HepG2 (cell line): ENCODE measurements around the gene DQX1. TPM values are rescaled to one million over a fixed set of nuclear protein-coding genes. Genes with fewer than 3 reads are reported as not detected.

Experiments
- ARNT ChIP-seq: fragments of 450-650 bp; IDR thresholded peaks from 2 replicates; pipeline ENCODE4 v1.6.1; 2017
- CBFB ChIP-seq: sonication (generic); formaldehyde crosslinking; IDR thresholded peaks from 2 replicates; pipeline ENCODE4 v1.4.0; 2020; ENCODE audit warnings: missing genetic modification reagents
- CENPBD1 ChIP-seq: sonication (generic); formaldehyde crosslinking; IDR thresholded peaks from 2 replicates; pipeline ENCODE4 v1.8.0; 2022; ENCODE audit warnings: missing genetic modification reagents, low read depth, mild to moderate bottlenecking, borderline replicate concordance
- CHD2 ChIP-seq: IDR thresholded peaks from 2 replicates; pipeline ENCODE4 v1.6.1; 2011; ENCODE audit warnings: low read depth, low read length, improper control_type of control experiment
- HES4 ChIP-seq: sonication (generic); formaldehyde crosslinking; IDR thresholded peaks from 2 replicates; pipeline ENCODE4 v1.9.0; 2021; ENCODE audit warnings: mild to moderate bottlenecking, missing genetic modification reagents, borderline replicate concordance
- HNF1A ChIP-seq, 2 experiments: sonication (generic) in 1 of 2; formaldehyde crosslinking in 1 of 2; IDR thresholded peaks; 2 replicates each; pipeline versions ENCODE4 v1.4.0 to v1.6.1; 2016 to 2020; ENCODE audit warnings: borderline replicate concordance in 1 of 2, low read depth in 1 of 2, mild to moderate bottlenecking in 1 of 2, missing genetic modification reagents in 1 of 2
- HOXA7 ChIP-seq: sonication (generic); formaldehyde crosslinking; IDR thresholded peaks from 2 replicates; pipeline ENCODE4 v1.8.1; 2022; ENCODE audit warnings: mild to moderate bottlenecking, missing genetic modification reagents, moderate library complexity
- KDM3A ChIP-seq: IDR thresholded peaks from 2 replicates; pipeline ENCODE4 v1.6.1; 2018; ENCODE audit warnings: low read depth, missing compliant biosample characterization
- LCORL ChIP-seq, 2 experiments: fragments of 450-650 bp in 1 of 2; sonication (generic) in 1 of 2; formaldehyde crosslinking in 1 of 2; IDR thresholded peaks; 2 replicates each; pipeline versions ENCODE4 v1.5.0 to v1.6.1; 2017 to 2020; ENCODE audit warnings: antibody characterized with exemption in 1 of 2, missing genetic modification reagents in 1 of 2
- MLX ChIP-seq: IDR thresholded peaks from 2 replicates; pipeline ENCODE4 v1.6.1; 2016
- PAF1 ChIP-seq: IDR thresholded peaks from 2 replicates; pipeline ENCODE4 v1.6.1; 2016; ENCODE audit warnings: missing genetic modification reagents, missing compliant biosample characterization
- PBX3 ChIP-seq: sonication (generic); formaldehyde crosslinking; IDR thresholded peaks from 2 replicates; pipeline ENCODE4 v1.8.1; 2023; ENCODE audit warnings: missing genetic modification reagents, inconsistent platforms, borderline replicate concordance
- PHB2 ChIP-seq: fragments of 450-650 bp; IDR thresholded peaks from 2 replicates; pipeline ENCODE4 v1.6.1; 2018; ENCODE audit not compliant: partially characterized antibody
- SRSF1 ChIP-seq: fragments of 200-400 bp; formaldehyde crosslinking; optimal IDR thresholded peaks from 2 replicates; pipeline ENCODE3; 2017; ENCODE audit warnings: mild to moderate bottlenecking, low read depth, low read length, moderate library complexity
- TAF1 ChIP-seq: sonication (generic); formaldehyde crosslinking; IDR thresholded peaks from 2 replicates; pipeline ENCODE4 v1.4.0; 2020; ENCODE audit warnings: missing genetic modification reagents
- TBX3 ChIP-seq: fragments of 450-650 bp; IDR thresholded peaks from 2 replicates; pipeline ENCODE4 v1.6.1; 2017; ENCODE audit warnings: antibody characterized with exemption, mild to moderate bottlenecking, inconsistent platforms, borderline replicate concordance
- THRA ChIP-seq: sonication (generic); formaldehyde crosslinking; IDR thresholded peaks from 2 replicates; pipeline ENCODE4 v1.4.0; 2020; ENCODE audit warnings: missing genetic modification reagents, borderline replicate concordance
- ZBTB20 ChIP-seq: sonication (generic); formaldehyde crosslinking; IDR thresholded peaks from 2 replicates; pipeline ENCODE4 v1.8.1; 2023; ENCODE audit warnings: missing genetic modification reagents, low read depth, mild to moderate bottlenecking, borderline replicate concordance
- ZNF124 ChIP-seq: sonication (generic); formaldehyde crosslinking; IDR thresholded peaks from 2 replicates; pipeline ENCODE4 v1.4.0; 2020; ENCODE audit warnings: missing genetic modification reagents
- ZNF224 ChIP-seq: sonication (generic); formaldehyde crosslinking; IDR thresholded peaks from 2 replicates; pipeline ENCODE4 v1.5.0; 2020; ENCODE audit warnings: mild to moderate bottlenecking, missing genetic modification reagents
- ZNF331 ChIP-seq: sonication (generic); formaldehyde crosslinking; IDR thresholded peaks from 2 replicates; pipeline ENCODE4 v1.4.0; 2020; ENCODE audit warnings: missing genetic modification reagents
- ZNF430 ChIP-seq: sonication (generic); formaldehyde crosslinking; IDR thresholded peaks from 2 replicates; pipeline ENCODE4 v1.9.0; 2021; ENCODE audit warnings: mild to moderate bottlenecking, missing genetic modification reagents
- polyA plus RNA-seq, 8 experiments: library from polyadenylated mRNA; depleted of rRNA in 3 of 8; stranded (reverse) in 7 of 8; unstranded in 1 of 8; fragments of >200 nt; fragmentation: Illumina TruSeq in 4 of 8; extraction: Trizol in 4 of 8; gene quantifications; 2 replicates each; pipeline versions ENCODE4 v1.2.1 to v1.2.3, GENCODE V29; 2011 to 2016; ENCODE audit warnings: low read depth in 4 of 8, missing spikeins in 1 of 8, mixed read lengths in 1 of 8; ENCODE audit not compliant: insufficient read depth in 1 of 8
- total RNA-seq, 5 experiments: library from RNA; depleted of rRNA; stranded (reverse); fragments of >200 nt; fragmentation: Illumina TruSeq; extraction: Trizol; gene quantifications; 2 replicates each; pipeline ENCODE4 v1.2.3, GENCODE V29; 2016; ENCODE audit warnings: low read depth in 1 of 5

DQX1 gene
- total and polyA plus RNA-seq, 2 of the 13 experiments (the other 11 are each of a cell fraction or from before 2014, with no cell fraction given) = 27.6 to 89.8 TPM

GRCh38 chr2:74497777-74498499 lies 28.1 kb downstream of the DQX1 start (continued):
- 0 out of 2 replicates have a peak, but pooled peaks have one; percentile 17 for TF ChIP-seq ZBTB20 (CRISPR knock-in tag)
- TF ChIP-seq ARNT = no peak
- no peak; the same call in 1 of the 2 replicates for TF ChIP-seq THRA (CRISPR knock-in tag)
- TF ChIP-seq MLX (CRISPR knock-in tag) = no peak
- TF ChIP-seq LCORL (IDR thresholded peaks at IDR 0.05) = no peak
- TF ChIP-seq LCORL (CRISPR knock-in tag; IDR thresholded peaks at IDR 0.05) = no peak; the same call in 1 of the 2 replicates
- no peak for TF ChIP-seq KDM3A (CRISPR knock-in tag)
- no peak; the same call in 1 of the 2 replicates for TF ChIP-seq HES4 (CRISPR knock-in tag)
- no peak for TF ChIP-seq TBX3
- no peak for TF ChIP-seq HOXA7
- no peak for TF ChIP-seq ZNF124
- TF ChIP-seq CENPBD1 = no peak
- TF ChIP-seq TAF1 (CRISPR knock-in tag) = peak; percentile 36; the same call in 1 of the 2 replicates
- TF ChIP-seq CHD2 = no peak
- TF ChIP-seq ZNF224 (CRISPR knock-in tag) = peak; percentile 67; the same call in 1 of the 2 replicates
- TF ChIP-seq ZNF331 (CRISPR knock-in tag) = no peak
- no peak; the same call in 1 of the 2 replicates for TF ChIP-seq PAF1
- peak; percentile 78; the same call in 1 of the 2 replicates for TF ChIP-seq ZNF430 (CRISPR knock-in tag)
- TF ChIP-seq SRSF1 = no peak
- TF ChIP-seq HNF1A (IDR thresholded peaks at IDR 0.05; ENCODE audit: low read depth) = no peak
- TF ChIP-seq HNF1A (CRISPR knock-in tag; IDR thresholded peaks at IDR 0.05; ENCODE audit: borderline replicate concordance) = 0 out of 2 replicates have a peak, but pooled peaks have one; percentile 12
- TF ChIP-seq CBFB = no peak
- no peak for TF ChIP-seq PBX3 (CRISPR knock-in tag)
- no peak for TF ChIP-seq PHB2
